Naive B cell (primary cell): ENCODE data around the gene CD70. TPM values are rescaled to one million over a fixed set of nuclear protein-coding genes. Genes with fewer than 3 reads are reported as not detected.
"Not testable (repeated sequence)": the region's sequence is repeated elsewhere in the genome, so short reads cannot be mapped to it uniquely, and the experiment has no call there.

Experiments used
- ATAC-seq, 2 donors: fragments of 150-1000 bp; cut with Tn5 transposase; 2 replicates each; pipeline ENCODE4 v1.10.0; 2021; ENCODE audit warnings: low read depth in 2 of 2, mild to moderate bottlenecking in 2 of 2, moderate library complexity in 2 of 2
- DNase-seq: peaks from one replicate; pipeline ENCODE4 v3.0.0; 2022
- H3K27ac Mint-ChIP-seq, 6 donors: one replicate each; pipeline ENCODE4 v1.8.0; 2020 to 2022; ENCODE audit warnings: mild to moderate bottlenecking in 6 of 6, mixed read lengths in 6 of 6, moderate library complexity in 5 of 6, inconsistent platforms in 2 of 6
- H3K27me3 Mint-ChIP-seq, 3 donors: one replicate each; pipeline ENCODE4 v1.8.0; 2021 to 2022; ENCODE audit warnings: mixed read lengths in 3 of 3, mild to moderate bottlenecking in 1 of 3
- H3K36me3 Mint-ChIP-seq, 2 donors: one replicate each; pipeline ENCODE4 v1.8.0; 2020 to 2022; ENCODE audit warnings: mixed read lengths in 2 of 2, inconsistent platforms in 1 of 2, mild to moderate bottlenecking in 1 of 2
- H3K4me1 Mint-ChIP-seq, 3 donors: one replicate each; pipeline ENCODE4 v1.8.0; 2020 to 2022; ENCODE audit warnings: mixed read lengths in 3 of 3, inconsistent platforms in 1 of 3, mild to moderate bottlenecking in 1 of 3, moderate library complexity in 1 of 3
- H3K4me3 Mint-ChIP-seq, 8 donors: one replicate each; pipeline ENCODE4 v1.8.0; 2020 to 2022; ENCODE audit warnings: mild to moderate bottlenecking in 8 of 8, mixed read lengths in 8 of 8, moderate library complexity in 8 of 8, inconsistent platforms in 2 of 8
- H3K9me3 Mint-ChIP-seq, 7 donors: one replicate each; pipeline ENCODE4 v1.8.0; 2020 to 2022; ENCODE audit warnings: mixed read lengths in 7 of 7, mild to moderate bottlenecking in 5 of 7, inconsistent platforms in 2 of 7, moderate library complexity in 1 of 7
- polyA plus RNA-seq, 6 donors: library from polyadenylated mRNA; unstranded; fragments of 300-500 nt; fragmentation: Illumina TruSeq; gene quantifications; one replicate each; pipeline ENCODE4 v1.2.3, GENCODE V29; 2021; ENCODE audit warnings: low read depth in 6 of 6

The CD70 gene
- polyA plus RNA-seq, 6 donors from 2014 or later, result 0.64 to 2.2 (median 1.7) TPM; not detected in 3

DNA sequence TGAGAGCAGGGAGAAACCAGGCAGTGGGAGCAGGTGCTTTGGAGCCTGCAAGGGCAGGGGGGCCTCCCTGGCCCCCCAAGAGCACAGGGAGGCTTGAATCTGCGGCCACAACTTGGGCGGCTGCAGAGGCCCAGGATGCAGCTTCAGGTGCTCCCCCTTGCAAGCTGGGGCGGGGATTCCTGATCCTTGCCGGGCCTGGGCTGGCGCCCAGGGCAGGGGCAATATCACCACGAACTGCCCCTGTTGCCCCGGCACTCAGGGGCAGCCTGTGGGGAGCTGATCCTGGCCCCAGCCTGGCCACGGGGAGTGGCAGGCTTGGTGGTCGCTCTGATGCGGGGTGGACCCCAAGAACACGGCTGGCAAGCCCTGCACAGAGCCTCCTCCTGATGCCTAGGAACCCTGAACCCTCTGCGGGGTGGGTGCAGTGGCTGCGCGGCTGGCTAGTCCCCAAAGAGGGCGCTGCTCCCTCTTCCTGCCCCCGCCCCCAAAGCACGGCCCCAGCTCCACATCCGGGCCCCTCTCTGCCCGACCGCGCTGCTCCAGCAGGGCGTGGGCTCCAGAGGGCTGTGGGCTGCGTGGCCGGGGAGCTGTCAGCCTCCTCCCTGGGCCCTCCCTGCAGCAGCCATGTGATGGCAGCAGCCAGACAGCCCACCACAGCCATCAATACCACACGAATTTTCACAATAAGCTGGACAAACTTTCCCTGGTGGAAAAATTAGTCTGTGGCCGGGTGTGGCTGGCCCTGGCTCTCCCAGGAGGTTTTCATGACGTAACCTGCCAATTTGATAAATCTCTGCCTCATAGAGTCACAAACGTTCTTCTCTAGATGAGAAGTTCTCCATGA lies 39.1 kb downstream of the CD70 start:
- Mint-ChIP-seq H3K36me3 (peaks cover 5% of the 10 kb centered on the region in 2 donors), H3K9me3 (peaks cover 3 to 12% (median 5%) of the 10 kb centered on the region in 7 donors), H3K4me3 (peak overlapping the region in 2 of 8 donors; percentile 24), H3K27me3 (peaks cover 0 to 11% (median 3%) of the 10 kb centered on the region in 3 donors), H3K4me1 (peaks cover 0 to 3% (median 0%) of the 10 kb centered on the region in 3 donors), H3K27ac (no peak overlapping the region)
- ATAC-seq (peak; percentile 76 to 83), DNase-seq (no peak)

DNA sequence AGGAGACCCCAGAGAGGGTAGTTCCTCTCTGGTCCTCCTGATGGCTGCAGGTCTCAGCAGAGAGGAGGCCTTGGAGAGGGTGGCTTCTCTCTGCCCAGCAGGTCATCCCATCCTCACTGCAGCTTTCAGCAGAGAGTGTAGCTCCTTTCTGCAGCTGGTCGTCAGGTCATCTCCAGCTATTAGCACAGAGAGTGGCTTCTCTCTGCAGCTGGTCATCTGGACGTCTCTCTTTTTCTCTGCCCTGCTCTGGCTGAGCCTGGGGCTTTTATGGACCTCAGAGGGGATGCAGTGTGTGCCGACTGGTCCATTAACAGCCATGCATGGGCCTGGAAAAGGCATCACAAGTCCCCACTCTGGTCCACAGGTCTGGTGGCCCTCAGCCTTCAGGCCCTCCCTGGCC lies 39.9 kb downstream of the CD70 start:
- H3K4me3 Mint-ChIP-seq, result no peak overlapping the region
- H3K36me3 Mint-ChIP-seq, result peaks cover 5 to 8% of the 10 kb centered on the region in 2 donors
- H3K27ac Mint-ChIP-seq, result no peak overlapping the region
- peaks cover 0 to 18% (median 3%) of the 10 kb centered on the region in 3 donors for H3K27me3 Mint-ChIP-seq
- peaks cover 0 to 3% (median 0%) of the 10 kb centered on the region in 3 donors for H3K4me1 Mint-ChIP-seq
- ATAC-seq (no peak), DNase-seq (no peak)
- peaks cover 3 to 18% (median 5%) of the 10 kb centered on the region in 7 donors for H3K9me3 Mint-ChIP-seq

DNA sequence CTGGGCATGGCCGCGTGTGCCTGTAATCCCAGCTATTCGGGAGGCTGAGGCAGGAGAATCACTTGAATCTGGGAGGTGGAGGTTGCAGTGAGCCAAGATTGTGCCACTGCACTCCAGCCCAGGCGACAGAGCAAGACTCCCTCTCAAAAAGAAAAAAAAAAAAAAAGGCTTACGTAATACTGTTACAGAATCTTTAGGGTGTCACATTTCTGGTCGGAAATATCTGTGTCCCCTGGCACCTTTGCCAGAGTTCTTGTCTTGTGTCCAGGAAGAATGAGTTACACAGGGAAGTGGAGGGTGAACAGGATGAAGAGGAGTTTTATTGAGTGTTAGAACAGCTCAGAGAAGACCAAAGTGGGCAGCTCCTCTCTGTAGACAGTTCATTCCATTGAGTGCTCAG lies 40.3 kb downstream of the CD70 start:
- not testable (repeated sequence) for H3K36me3 Mint-ChIP-seq, DNase-seq, H3K4me1 Mint-ChIP-seq, ATAC-seq, H3K27ac Mint-ChIP-seq
- H3K27me3 Mint-ChIP-seq, result peaks cover 0 to 22% (median 3%) of the 10 kb centered on the region in 3 donors
- peaks cover 3 to 18% (median 5%) of the 10 kb centered on the region in 7 donors for H3K9me3 Mint-ChIP-seq
- peak overlapping the region in 1 of 8 donors; percentile 26 for H3K4me3 Mint-ChIP-seq

DNA sequence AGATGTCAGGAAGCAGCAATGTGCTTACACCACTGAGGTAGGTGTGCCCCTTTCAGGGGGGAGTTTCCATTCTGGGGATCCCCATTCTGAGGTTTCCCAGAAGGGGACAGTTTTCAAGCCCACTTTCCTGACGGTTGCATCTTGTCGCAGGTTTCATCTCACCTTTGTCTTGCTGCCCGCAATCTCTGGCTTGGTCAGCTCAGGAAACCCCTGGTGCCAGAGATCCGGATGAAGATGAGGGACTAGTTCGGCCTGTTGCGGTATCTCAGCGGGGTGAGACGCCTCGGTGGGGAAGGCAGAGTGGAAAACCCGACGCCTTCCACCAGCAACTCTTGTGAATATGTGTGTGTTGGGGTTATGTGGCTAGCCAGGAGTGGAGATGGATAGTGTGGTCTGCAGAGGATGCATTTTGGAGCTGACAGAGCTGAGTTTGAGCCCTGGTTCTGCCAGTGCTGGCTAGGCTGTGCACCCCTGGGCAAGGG lies 47.0 kb downstream of the CD70 start:
- peaks cover 5 to 8% of the 10 kb centered on the region in 2 donors for H3K36me3 Mint-ChIP-seq
- ATAC-seq, result peak; percentile 44 to 61
- H3K27me3 Mint-ChIP-seq, result peaks cover 0 to 29% (median 0%) of the 10 kb centered on the region in 3 donors
- no peak overlapping the region for H3K27ac Mint-ChIP-seq
- no peaks in the 10 kb centered on the region for H3K4me1 Mint-ChIP-seq
- H3K9me3 Mint-ChIP-seq, result peaks cover 2 to 15% (median 5%) of the 10 kb centered on the region in 7 donors
- no peak for DNase-seq
- H3K4me3 Mint-ChIP-seq, result no peak overlapping the region

DNA sequence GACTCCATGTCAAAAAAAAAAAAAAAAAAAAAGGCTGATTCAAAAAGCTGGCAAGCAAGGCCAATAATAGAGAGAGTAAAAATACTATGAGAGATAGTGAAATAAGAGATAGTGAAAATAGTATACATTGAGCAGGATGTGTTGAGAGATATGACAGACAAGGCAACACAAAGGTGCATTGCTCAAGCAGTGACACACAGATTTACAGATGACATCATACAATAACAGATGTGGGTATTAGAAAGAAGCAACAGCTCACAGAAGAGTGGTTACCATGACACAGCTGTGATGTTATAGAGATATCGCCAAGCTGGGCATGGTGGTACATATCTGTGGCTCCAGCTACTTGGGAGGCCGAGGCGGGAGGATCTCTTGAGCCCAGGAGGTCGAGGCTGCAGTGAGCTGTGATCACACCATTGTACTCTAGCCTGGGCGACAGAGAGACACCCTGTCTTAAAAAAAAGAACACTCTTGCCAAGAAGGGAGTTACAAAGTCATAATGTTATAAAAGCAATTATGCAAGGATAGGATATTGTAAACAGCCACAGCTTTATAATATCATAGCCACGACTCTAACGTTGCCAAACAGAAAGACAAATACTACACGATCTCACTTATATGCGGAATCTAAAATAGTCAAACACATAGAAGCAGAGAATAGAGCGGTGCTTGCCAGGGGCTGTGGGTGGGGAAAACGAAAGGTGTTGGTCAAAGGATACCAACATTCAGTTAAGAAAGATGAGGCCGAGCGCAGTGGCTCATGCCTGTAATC lies 49.8 kb downstream of the CD70 start:
- peaks cover 5 to 11% (median 10%) of the 10 kb centered on the region in 3 donors for H3K4me1 Mint-ChIP-seq
- ATAC-seq (no peak), DNase-seq (no peak)
- peaks cover 0 to 2% of the 10 kb centered on the region in 2 donors for H3K36me3 Mint-ChIP-seq
- H3K9me3 Mint-ChIP-seq, result peaks cover 0 to 3% (median 1%) of the 10 kb centered on the region in 7 donors
- peak overlapping the region in 1 of 6 donors; percentile 3 for H3K27ac Mint-ChIP-seq
- H3K27me3 Mint-ChIP-seq, result peaks cover 0 to 17% (median 0%) of the 10 kb centered on the region in 3 donors
- no peak overlapping the region for H3K4me3 Mint-ChIP-seq

DNA sequence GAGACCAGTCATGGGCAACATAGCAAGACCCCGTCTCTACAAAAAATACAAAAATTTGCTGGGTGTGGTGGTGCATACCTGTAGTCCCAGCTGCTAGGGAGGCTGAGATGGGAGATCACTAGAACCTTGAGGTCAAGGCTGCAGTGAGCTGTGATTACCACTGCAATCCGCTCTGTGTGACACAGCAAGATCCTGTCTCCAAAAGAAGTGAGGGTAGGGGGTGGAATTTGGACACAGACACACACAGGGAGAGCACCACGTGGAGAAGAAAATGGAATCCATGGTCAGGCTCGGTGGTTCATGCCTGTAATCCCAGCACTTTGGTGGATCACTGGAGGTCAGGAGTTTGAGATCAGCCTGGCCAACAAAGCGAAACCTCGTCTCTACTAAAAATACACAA lies 51.4 kb downstream of the CD70 start:
- Mint-ChIP-seq H3K27me3 (peaks cover 0 to 15% (median under 1%) of the 10 kb centered on the region in 3 donors), H3K27ac (peak overlapping the region in 2 of 6 donors; percentile 44 to 84), H3K4me1 (peaks cover 9 to 20% (median 14%) of the 10 kb centered on the region in 3 donors), H3K36me3 (peaks cover 0 to 8% of the 10 kb centered on the region in 2 donors), H3K4me3 (no peak overlapping the region), H3K9me3 (peaks cover 2 to 11% (median 6%) of the 10 kb centered on the region in 7 donors)
- DNase-seq, result no peak
- no peak for ATAC-seq

Other genes with a start within 250 kb of the CD70 start
- 100 to 1,000 TPM in 3 of 6 donors, 10 to 100 TPM in 3; 86.7 to 145 (median 102) TPM for gene CLPP, start 229.6 kb downstream of the CD70 start, polyA plus RNA-seq
- 10 to 100 TPM; 52.8 to 77.4 (median 70.5) TPM for gene ALKBH7, start 218.4 kb downstream of the CD70 start, polyA plus RNA-seq
- gene PSPN, start 215.2 kb downstream of the CD70 start, polyA plus RNA-seq, result under 1 TPM; 0.35 to 0.56 (median 0.49) TPM
- gene GTF2F1, start 198.0 kb downstream of the CD70 start, polyA plus RNA-seq, result 10 to 100 TPM in 5 of 6 donors, 1 to 10 TPM in 1; 2.5 to 22.7 (median 18.1) TPM
- 10 to 100 TPM; 12.1 to 26.3 (median 20.6) TPM for gene KHSRP, start 166.3 kb downstream of the CD70 start, polyA plus RNA-seq
- not detected for gene SLC25A41, start 157.4 kb downstream of the CD70 start, polyA plus RNA-seq
- 1 to 10 TPM; 1.4 to 5.0 (median 3.2) TPM for gene SLC25A23, start 131.4 kb downstream of the CD70 start, polyA plus RNA-seq
- 1 to 10 TPM in 1 of 6 donors, under 1 TPM in 1, not detected in 4; 0.88 to 1.6 TPM for gene CRB3, start 126.9 kb downstream of the CD70 start, polyA plus RNA-seq
- 10 to 100 TPM; 36.5 to 72.3 (median 39.3) TPM for gene DENND1C, start 109.4 kb downstream of the CD70 start, polyA plus RNA-seq
- gene TUBB4A, start 88.8 kb downstream of the CD70 start, polyA plus RNA-seq, result 1 to 10 TPM in 5 of 6 donors, under 1 TPM in 1; 0.89 to 5.9 (median 2.3) TPM
- 1 to 10 TPM in 3 of 6 donors, under 1 TPM in 3; 0.67 to 6.7 (median 1.1) TPM for gene TNFSF9, start 60.1 kb downstream of the CD70 start, polyA plus RNA-seq
- gene TNFSF14, start 79.0 kb upstream of the CD70 start, polyA plus RNA-seq, result under 1 TPM in 1 of 6 donors, not detected in 5; 0.29 TPM
- gene C3, start 129.5 kb upstream of the CD70 start, polyA plus RNA-seq, result not detected
- gene GPR108, start 146.4 kb upstream of the CD70 start, polyA plus RNA-seq, result 100 to 1,000 TPM in 1 of 6 donors, 10 to 100 TPM in 5; 55.2 to 122 (median 79.5) TPM
- 1 to 10 TPM in 5 of 6 donors, not detected in 1; 2.7 to 5.1 (median 3.2) TPM for gene TRIP10, start 148.5 kb upstream of the CD70 start, polyA plus RNA-seq
- gene SH2D3A, start 176.3 kb upstream of the CD70 start, polyA plus RNA-seq, result 10 to 100 TPM in 5 of 6 donors, 1 to 10 TPM in 1; 7.5 to 39.5 (median 22.3) TPM
- 10 to 100 TPM; 17.9 to 34.0 (median 23.7) TPM for gene VAV1, start 181.6 kb upstream of the CD70 start, polyA plus RNA-seq